OCI-LY1 (cell line): ENCODE measurements around the gene IREB2.

ENCODE experiments used
- H2AFZ ChIP-seq: fragments of 200-600 bp; sonication (generic), shearing (Covaris generic); 2 replicates; pipeline ENCODE4 v1.6.0; 2014; ENCODE audit warnings: antibody characterized with exemption, mild to moderate bottlenecking, low read length
- H3F3A ChIP-seq: fragments of 200-600 bp; sonication (generic), shearing (Covaris generic); 2 replicates; pipeline ENCODE4 v1.6.0; 2014; ENCODE audit warnings: mild to moderate bottlenecking, antibody characterized with exemption, low read length, moderate library complexity; ENCODE audit not compliant: insufficient read depth
- H3K27ac ChIP-seq: fragments of 200-600 bp; sonication (generic); 2 replicates; pipeline ENCODE4 v1.5.1; 2014; ENCODE audit warnings: low read length, mixed run types, mild to moderate bottlenecking, low read depth; ENCODE audit not compliant: poor library complexity, severe bottlenecking
- H3K27me3 ChIP-seq: fragments of 200-600 bp; sonication (generic); 2 replicates; pipeline ENCODE4 v1.6.0; 2014; ENCODE audit warnings: antibody characterized with exemption, mild to moderate bottlenecking, low read length, moderate library complexity; ENCODE audit not compliant: insufficient read depth
- H3K36me3 ChIP-seq: fragments of 200-600 bp; sonication (generic); 2 replicates; pipeline ENCODE4 v1.6.1; 2014; ENCODE audit warnings: mild to moderate bottlenecking, antibody characterized with exemption, low read length, moderate library complexity, mixed read lengths; ENCODE audit not compliant: insufficient read depth
- H3K4me1 ChIP-seq: fragments of 200-600 bp; sonication (generic); 2 replicates; pipeline ENCODE4 v1.5.1; 2014; ENCODE audit warnings: mild to moderate bottlenecking, low read length, moderate library complexity; ENCODE audit not compliant: insufficient read depth, severe bottlenecking
- H3K4me2 ChIP-seq: fragments of 200-600 bp; sonication (generic), shearing (Covaris generic); 2 replicates; pipeline ENCODE4 v1.6.1; 2014; ENCODE audit warnings: low read length
- H3K4me3 ChIP-seq: fragments of 200-600 bp; sonication (generic); 2 replicates; pipeline ENCODE4 v1.5.1; 2014; ENCODE audit warnings: low read length, low read depth, mild to moderate bottlenecking, mixed read lengths; ENCODE audit not compliant: poor library complexity, severe bottlenecking
- H3K79me2 ChIP-seq: fragments of 200-600 bp; shearing (Covaris generic); 2 replicates; pipeline ENCODE4 v1.6.1; 2016; ENCODE audit warnings: mixed run types, low read length, mixed read lengths; ENCODE audit not compliant: insufficient read depth
- H3K9ac ChIP-seq: fragments of 200-600 bp; sonication (generic), shearing (Covaris generic); 2 replicates; pipeline ENCODE4 v1.6.1; 2014; ENCODE audit warnings: mild to moderate bottlenecking, low read length, mixed read lengths
- H3K9me2 ChIP-seq: fragments of 200-600 bp; sonication (generic), shearing (Covaris generic); 2 replicates; pipeline ENCODE4 v1.6.1; 2014; ENCODE audit warnings: low read depth, mild to moderate bottlenecking, low read length, mixed read lengths
- H3K9me3 ChIP-seq: fragments of 200-600 bp; shearing (Covaris generic); 2 replicates; pipeline ENCODE4 v1.6.1; 2014; ENCODE audit warnings: low read length, mixed read lengths
- H4K20me1 ChIP-seq: fragments of 200-600 bp; sonication (generic), shearing (Covaris generic); 2 replicates; pipeline ENCODE4 v1.6.0; 2016; ENCODE audit warnings: mild to moderate bottlenecking, low read length; ENCODE audit not compliant: insufficient read depth
- EZH2 ChIP-seq: fragments of 200-600 bp; sonication (generic), shearing (Covaris generic); IDR thresholded peaks from 2 replicates; pipeline ENCODE4 v1.8.0; 2017; ENCODE audit warnings: borderline replicate concordance, mixed run types, mild to moderate bottlenecking, antibody characterized with exemption, low read length, moderate library complexity, mixed read lengths
- TF ChIP-seq, protein P1 (sequence below): fragments of 200-600 bp; sonication (generic), shearing (Covaris generic); IDR thresholded peaks from 2 replicates; pipeline ENCODE4 v1.5.1; 2017; ENCODE audit warnings: mild to moderate bottlenecking, antibody characterized with exemption, low read length, moderate library complexity, mixed read lengths

Gene IREB2

GRCh38 chr15:78457101-78457500, 19.1 kb downstream of the IREB2 start:
- TF ChIP-seq, protein P1, sequence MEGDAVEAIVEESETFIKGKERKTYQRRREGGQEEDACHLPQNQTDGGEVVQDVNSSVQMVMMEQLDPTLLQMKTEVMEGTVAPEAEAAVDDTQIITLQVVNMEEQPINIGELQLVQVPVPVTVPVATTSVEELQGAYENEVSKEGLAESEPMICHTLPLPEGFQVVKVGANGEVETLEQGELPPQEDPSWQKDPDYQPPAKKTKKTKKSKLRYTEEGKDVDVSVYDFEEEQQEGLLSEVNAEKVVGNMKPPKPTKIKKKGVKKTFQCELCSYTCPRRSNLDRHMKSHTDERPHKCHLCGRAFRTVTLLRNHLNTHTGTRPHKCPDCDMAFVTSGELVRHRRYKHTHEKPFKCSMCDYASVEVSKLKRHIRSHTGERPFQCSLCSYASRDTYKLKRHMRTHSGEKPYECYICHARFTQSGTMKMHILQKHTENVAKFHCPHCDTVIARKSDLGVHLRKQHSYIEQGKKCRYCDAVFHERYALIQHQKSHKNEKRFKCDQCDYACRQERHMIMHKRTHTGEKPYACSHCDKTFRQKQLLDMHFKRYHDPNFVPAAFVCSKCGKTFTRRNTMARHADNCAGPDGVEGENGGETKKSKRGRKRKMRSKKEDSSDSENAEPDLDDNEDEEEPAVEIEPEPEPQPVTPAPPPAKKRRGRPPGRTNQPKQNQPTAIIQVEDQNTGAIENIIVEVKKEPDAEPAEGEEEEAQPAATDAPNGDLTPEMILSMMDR: no peak
- TF ChIP-seq EZH2: no peak
- H3F3A ChIP-seq: no peaks in the 10 kb centered on the region
- no peak overlapping the region for H3K27ac ChIP-seq
- no peaks in the 10 kb centered on the region for H3K9me2 ChIP-seq
- H3K27me3 ChIP-seq: no peaks in the 10 kb centered on the region
- no peak overlapping the region for H3K9ac ChIP-seq
- no peak overlapping the region for H3K4me2 ChIP-seq
- H3K9me3 ChIP-seq: no peaks in the 10 kb centered on the region
- peaks cover 11% of the 10 kb centered on the region; the same call in 1 of the 2 replicates for H3K36me3 ChIP-seq
- no peaks in the 10 kb centered on the region for H4K20me1 ChIP-seq
- H3K79me2 ChIP-seq: peaks cover 83% of the 10 kb centered on the region
- H3K4me3 ChIP-seq: no peak overlapping the region
- peaks cover 39% of the 10 kb centered on the region for H3K4me1 ChIP-seq
- no peak overlapping the region for H2AFZ ChIP-seq

DNA sequence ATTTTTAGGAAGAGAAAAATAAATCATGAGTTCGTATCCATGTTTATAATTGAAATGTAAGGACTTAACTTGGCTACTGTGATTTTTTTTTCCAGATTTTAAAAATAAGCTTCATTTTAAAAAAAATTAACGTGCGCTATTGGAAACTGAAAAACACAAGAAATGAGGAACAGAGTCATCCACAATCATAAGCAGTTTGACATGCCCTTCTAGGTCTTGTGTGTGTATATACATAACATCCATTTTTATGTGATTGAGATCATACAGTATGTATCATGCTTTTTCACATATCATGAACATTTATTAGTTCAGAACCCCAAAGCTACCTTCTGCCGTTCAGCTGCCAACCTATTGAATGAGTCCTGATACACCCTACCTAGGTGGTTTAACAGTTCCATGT, 22.7 kb downstream of the IREB2 start:
- H3K4me2 ChIP-seq: no peak overlapping the region
- no peaks in the 10 kb centered on the region for H4K20me1 ChIP-seq
- peaks cover 48% of the 10 kb centered on the region for H3K79me2 ChIP-seq
- TF ChIP-seq, protein P1: no peak
- no peak for TF ChIP-seq EZH2
- H3K4me1 ChIP-seq: peaks cover 15% of the 10 kb centered on the region
- H3K36me3 ChIP-seq: peaks cover 39% of the 10 kb centered on the region
- H3K4me3 ChIP-seq: no peak overlapping the region
- H2AFZ ChIP-seq: no peak overlapping the region
- H3F3A ChIP-seq: no peaks in the 10 kb centered on the region
- no peak overlapping the region for H3K27ac ChIP-seq
- H3K9me2 ChIP-seq: no peaks in the 10 kb centered on the region
- no peak overlapping the region for H3K9ac ChIP-seq
- no peaks in the 10 kb centered on the region for H3K27me3 ChIP-seq
- no peaks in the 10 kb centered on the region for H3K9me3 ChIP-seq

GRCh38 chr15:78461171-78461888, 23.3 kb downstream of the IREB2 start:
- Histone ChIP-seq H4K20me1 (no peaks in the 10 kb centered on the region), H3K9me3 (no peaks in the 10 kb centered on the region), H3K4me1 (peaks cover 15% of the 10 kb centered on the region), H3K9me2 (no peaks in the 10 kb centered on the region), H2AFZ (no peak overlapping the region), H3K27ac (no peak overlapping the region), H3K79me2 (peaks cover 42% of the 10 kb centered on the region), H3K9ac (no peak overlapping the region), H3F3A (no peaks in the 10 kb centered on the region), H3K4me2 (peak overlapping the region; percentile 24; the same call in 1 of the 2 replicates), H3K36me3 (peaks cover 45% of the 10 kb centered on the region), H3K4me3 (no peak overlapping the region), H3K27me3 (no peaks in the 10 kb centered on the region)
- TF ChIP-seq EZH2: no peak
- TF ChIP-seq, protein P1: no peak
